SIG-M5 treated with dmso at 0.1 percent for 504 hours (cell line): ENCODE results near the gene ZNF485.

ENCODE experiments used
- DNase-seq: peaks from one replicate; lab custom pipeline; 2025; ENCODE audit not compliant: unreplicated experiment; lab: John Stamatoyannopoulos, UW

Gene ZNF485

DNA sequence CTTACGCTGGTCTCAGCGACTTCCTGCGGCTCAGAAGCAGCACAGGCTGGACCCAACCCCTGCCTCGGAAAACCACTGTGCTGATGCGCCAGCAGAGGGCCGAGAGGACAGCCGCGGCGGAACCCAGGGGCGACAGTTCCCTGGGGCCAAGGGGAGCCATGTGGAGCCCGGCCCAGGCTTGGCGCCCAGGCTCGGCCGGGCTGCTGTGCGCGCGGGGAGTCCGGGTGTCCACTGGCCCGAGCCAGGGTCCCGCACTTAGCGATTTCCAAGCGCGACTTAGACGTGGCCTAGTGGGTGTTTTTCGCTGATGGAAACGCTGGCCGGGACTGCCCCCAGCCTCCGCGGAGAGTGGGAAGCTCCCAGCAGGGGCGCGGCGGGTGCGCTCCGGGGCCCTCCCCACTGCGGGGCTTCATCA lies 61.1 kb downstream of the ZNF485 start:
- DNase-seq = no peak
